ENCODE measurements around the gene ACAN.

ACAN gene

GRCh38 chr15:88878720-88879184, 75.5 kb downstream of the ACAN start:
- peak; percentile 72 for DNase-seq (ENCODE audit: low spot score)

- no peak for DNase-seq (ENCODE audit: low spot score)
These were observed 77.9 kb downstream of the ACAN start for GRCh38 chr15:88880944-88881740.

GRCh38 chr15:88881775-88882174, 78.5 kb downstream of the ACAN start:
- DNase-seq (ENCODE audit: low spot score): no peak

- DNase-seq (ENCODE audit: low spot score): no peak
These were observed 79.5 kb downstream of the ACAN start for GRCh38 chr15:88882785-88883184.

GRCh38 chr15:88887068-88887580, 83.9 kb downstream of the ACAN start:
- DNase-seq (ENCODE audit: low spot score): no peak

- DNase-seq (ENCODE audit: low spot score): no peak
These were observed 85.5 kb downstream of the ACAN start for GRCh38 chr15:88888719-88889118.

GRCh38 chr15:88890495-88890894, 87.3 kb downstream of the ACAN start:
- no peak for DNase-seq (ENCODE audit: low spot score)

GRCh38 chr15:88891540-88892254, 88.5 kb downstream of the ACAN start:
- no peak for DNase-seq (ENCODE audit: low spot score)

GRCh38 chr15:88894348-88894818, 91.1 kb downstream of the ACAN start:
- peak; percentile 46 for DNase-seq (ENCODE audit: low spot score)

- no peak for DNase-seq (ENCODE audit: low spot score)
These were observed 91.9 kb downstream of the ACAN start, which contains the start of gene HAPLN3 for GRCh38 chr15:88894819-88895767. TSS of gene HAPLN3 (minus strand) at chr15:88895544. CDS start at chr15:88887298, 8,246 bp downstream.

GRCh38 chr15:88896333-88897033, 93.2 kb downstream of the ACAN start:
- DNase-seq (ENCODE audit: low spot score): no peak

- no peak for DNase-seq (ENCODE audit: low spot score)
These were observed 93.9 kb downstream of the ACAN start for GRCh38 chr15:88897142-88897455.

- DNase-seq (ENCODE audit: low spot score): peak; percentile 48
These were observed 94.4 kb downstream of the ACAN start for GRCh38 chr15:88897456-88898194.

- DNase-seq (ENCODE audit: low spot score): no peak
These were observed 95.5 kb downstream of the ACAN start for GRCh38 chr15:88898736-88899135.

- no peak for DNase-seq (ENCODE audit: low spot score)
These were observed 96.0 kb downstream of the ACAN start for GRCh38 chr15:88899251-88899650.

GRCh38 chr15:88900309-88900981, 97.2 kb downstream of the ACAN start:
- no peak for DNase-seq (ENCODE audit: low spot score)

GRCh38 chr15:88900982-88901418, 97.8 kb downstream of the ACAN start:
- DNase-seq (ENCODE audit: low spot score): no peak

- DNase-seq (ENCODE audit: low spot score): no peak
These were observed 98.4 kb downstream of the ACAN start for GRCh38 chr15:88901508-88902220.

- DNase-seq (ENCODE audit: low spot score): no peak
These were observed 99.1 kb downstream of the ACAN start for GRCh38 chr15:88902221-88902835.

All from NAMALWA (cell line).